C4-2B (cell line): ENCODE measurements around the gene KLHL3.

Experiments
- ZFX ChIP-seq: fragments of 450-650 bp; IDR thresholded peaks from 2 replicates; pipeline ENCODE4 v1.6.1; 2017
- TF ChIP-seq, protein P1 (sequence below): fragments of 450-650 bp; conservative IDR thresholded peaks from 2 replicates; pipeline ENCODE4 v1.5.1; 2017; ENCODE audit warnings: mild to moderate bottlenecking

DNA sequence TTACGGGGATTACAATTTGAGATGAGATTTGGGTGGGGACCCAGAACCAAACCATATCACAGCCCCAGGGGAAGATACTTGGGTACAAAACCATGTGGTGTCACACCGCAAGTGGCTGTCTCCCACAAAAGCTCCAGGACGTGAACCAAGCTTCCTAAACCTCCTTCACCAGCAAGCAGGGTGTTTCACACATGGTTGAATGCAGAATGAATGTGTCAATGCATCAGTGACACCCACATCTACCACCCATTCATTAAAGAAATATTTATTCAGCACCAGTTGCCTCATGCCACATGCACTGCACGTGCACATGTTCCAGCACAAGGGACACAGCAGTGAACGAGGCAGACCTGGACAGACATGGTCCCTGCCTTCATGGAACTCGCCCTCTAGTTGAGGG is 165.8 kb downstream of the KLHL3 start:
- TF ChIP-seq, protein P1, sequence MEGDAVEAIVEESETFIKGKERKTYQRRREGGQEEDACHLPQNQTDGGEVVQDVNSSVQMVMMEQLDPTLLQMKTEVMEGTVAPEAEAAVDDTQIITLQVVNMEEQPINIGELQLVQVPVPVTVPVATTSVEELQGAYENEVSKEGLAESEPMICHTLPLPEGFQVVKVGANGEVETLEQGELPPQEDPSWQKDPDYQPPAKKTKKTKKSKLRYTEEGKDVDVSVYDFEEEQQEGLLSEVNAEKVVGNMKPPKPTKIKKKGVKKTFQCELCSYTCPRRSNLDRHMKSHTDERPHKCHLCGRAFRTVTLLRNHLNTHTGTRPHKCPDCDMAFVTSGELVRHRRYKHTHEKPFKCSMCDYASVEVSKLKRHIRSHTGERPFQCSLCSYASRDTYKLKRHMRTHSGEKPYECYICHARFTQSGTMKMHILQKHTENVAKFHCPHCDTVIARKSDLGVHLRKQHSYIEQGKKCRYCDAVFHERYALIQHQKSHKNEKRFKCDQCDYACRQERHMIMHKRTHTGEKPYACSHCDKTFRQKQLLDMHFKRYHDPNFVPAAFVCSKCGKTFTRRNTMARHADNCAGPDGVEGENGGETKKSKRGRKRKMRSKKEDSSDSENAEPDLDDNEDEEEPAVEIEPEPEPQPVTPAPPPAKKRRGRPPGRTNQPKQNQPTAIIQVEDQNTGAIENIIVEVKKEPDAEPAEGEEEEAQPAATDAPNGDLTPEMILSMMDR, result no peak
- TF ChIP-seq ZFX, result no peak
